GM12878 (cell line): Measurements from ENCODE around the gene ERMARD. TPM values are rescaled to one million over a fixed set of nuclear protein-coding genes. Genes with fewer than 3 reads are reported as not detected.

Experiments
- ATAC-seq: fragments of 200-7000 bp; cut with Tn5 transposase; 3 replicates; pipeline ENCODE4 v1.9.1; 2020; ENCODE audit warnings: mild to moderate bottlenecking, moderate library complexity
- BruUV-seq: library from RNA; stranded (reverse); fragments of 400-500 nt; replicated peaks from 2 replicates; lab custom pipeline; 2021; lab: Mats Ljungman, UMichigan
- CTCF ChIA-PET: fragments of 300-600 bp; sonication (Branson Sonifier 250); formaldehyde crosslinking; extraction: SDS; loops from one replicate; lab custom pipeline; 2021; ENCODE audit warnings: inconsistent platforms; lab: Yijun Ruan, JAX
- POLR2A ChIA-PET: fragments of 350-600 bp; formaldehyde crosslinking; extraction: SDS; loops from one replicate; lab custom pipeline; 2021; ENCODE audit warnings: inconsistent platforms; lab: Charles Lee
- RAD21 ChIA-PET: fragments of 300-600 bp; sonication (Branson Sonifier 250); formaldehyde crosslinking; loops from one replicate; lab custom pipeline; 2023; ENCODE audit warnings: antibody characterized with exemption; ENCODE audit not compliant: unreplicated experiment; lab: Charles Lee
- SMC1A ChIA-PET: fragments of 300-600 bp; sonication (Branson Sonifier 250); formaldehyde crosslinking; loops from one replicate; lab custom pipeline; 2023; ENCODE audit not compliant: unreplicated experiment, uncharacterized antibody; lab: Charles Lee
- DNase-seq: peaks from one replicate; pipeline ENCODE4 v3.0.0-alpha.2; 2011; ENCODE audit warnings: low read depth, low spot score
- FAIRE-seq: peaks from 3 replicates; lab custom pipeline; 2011; peaks lifted over from hg19 to GRCh38; lab: Jason Lieb, UNC
- H2AFZ ChIP-seq: 2 replicates; pipeline ENCODE4 v1.6.0; 2011; ENCODE audit warnings: low read depth, low read length, control low read depth; ENCODE audit not compliant: control insufficient read depth
- H3K27ac ChIP-seq: 2 replicates; pipeline ENCODE4 v1.5.1; 2011; ENCODE audit warnings: control low read depth; ENCODE audit not compliant: control insufficient read depth, insufficient read depth
- H3K27me3 ChIP-seq, 2 experiments: replicated peaks in 1 of 2; 2 replicates each; pipeline versions ENCODE4 v1.6.0 to v1.6.1; 2011; ENCODE audit warnings: low read length in 1 of 2; ENCODE audit not compliant: control insufficient read depth in 2 of 2, insufficient read depth in 2 of 2
- H3K36me3 ChIP-seq, 2 experiments: 2 replicates each; pipeline ENCODE4 v1.5.1; 2011; ENCODE audit warnings: low read length in 1 of 2; ENCODE audit not compliant: control insufficient read depth in 2 of 2, insufficient read depth in 2 of 2
- H3K4me1 ChIP-seq: 2 replicates; pipeline ENCODE4 v1.6.1; 2011; ENCODE audit warnings: mild to moderate bottlenecking, low read length, moderate library complexity, mixed read lengths; ENCODE audit not compliant: control insufficient read depth, insufficient read depth
- H3K4me2 ChIP-seq: 2 replicates; pipeline ENCODE4 v1.6.0; 2011; ENCODE audit warnings: control low read depth; ENCODE audit not compliant: control insufficient read depth, insufficient read depth
- H3K4me3 ChIP-seq: fragments of 200-600 bp; sonication (generic); 2 replicates; pipeline ENCODE4 v1.5.1; 2016
- H3K79me2 ChIP-seq: 2 replicates; pipeline ENCODE4 v1.6.0; 2011; ENCODE audit warnings: low read length; ENCODE audit not compliant: control insufficient read depth, insufficient read depth
- H3K9ac ChIP-seq: 2 replicates; pipeline ENCODE4 v1.8.0; 2011; ENCODE audit warnings: low read length, control low read depth, mixed read lengths; ENCODE audit not compliant: control insufficient read depth, insufficient read depth
- H3K9me3 ChIP-seq: replicated peaks from 3 replicates; pipeline ENCODE4 v1.5.1; 2011; ENCODE audit warnings: mild to moderate bottlenecking, low read length; ENCODE audit not compliant: control insufficient read depth, insufficient read depth
- H4K20me1 ChIP-seq: 2 replicates; pipeline ENCODE4 v1.6.0; 2011; ENCODE audit not compliant: control insufficient read depth, insufficient read depth
- CBX5 ChIP-seq: sonication (generic); IDR thresholded peaks from 2 replicates; pipeline ENCODE4 v1.6.1; 2016; ENCODE audit warnings: low read depth, moderate library complexity, mild to moderate bottlenecking, inconsistent platforms
- CREM ChIP-seq: IDR thresholded peaks from 2 replicates; pipeline ENCODE4 v1.6.1; 2014; ENCODE audit warnings: antibody characterized with exemption, low read depth
- ETV6 ChIP-seq, 2 experiments: fragments of 450-650 bp in 1 of 2; IDR thresholded peaks in 1 of 2; conservative IDR thresholded peaks in 1 of 2; 2 replicates each; pipeline ENCODE4 v1.6.1; 2014; ENCODE audit warnings: antibody characterized with exemption in 1 of 2, borderline replicate concordance in 1 of 2, low read depth in 1 of 2, mild to moderate bottlenecking in 1 of 2, moderate library complexity in 1 of 2
- LARP7 ChIP-seq: fragments of 450-650 bp; IDR thresholded peaks from 2 replicates; pipeline ENCODE4 v1.6.1; 2017; ENCODE audit warnings: mild to moderate bottlenecking
- RBBP5 ChIP-seq: fragments of 200-600 bp; sonication (generic); conservative IDR thresholded peaks from 2 replicates; pipeline ENCODE4 v1.6.1; 2016
- STAT1 ChIP-seq: fragments of 450-650 bp; conservative IDR thresholded peaks from 2 replicates; pipeline ENCODE4 v1.6.1; 2014; ENCODE audit warnings: antibody characterized with exemption, mild to moderate bottlenecking
- TCF3 ChIP-seq: IDR thresholded peaks from 2 replicates; pipeline ENCODE4 v1.6.1; 2012; ENCODE audit warnings: low read depth, mild to moderate bottlenecking, low read length, borderline replicate concordance; ENCODE audit not compliant: insufficient read depth
- ZNF217 ChIP-seq: fragments of 450-650 bp; IDR thresholded peaks from 2 replicates; pipeline ENCODE4 v1.6.1; 2017; ENCODE audit warnings: antibody characterized with exemption, mild to moderate bottlenecking
- ZNF24 ChIP-seq: fragments of 450-650 bp; IDR thresholded peaks from 2 replicates; pipeline ENCODE4 v1.6.1; 2017; ENCODE audit warnings: antibody characterized with exemption, mild to moderate bottlenecking
- WGBS: methylation state at CpG from one replicate; pipeline ENCODE4 v1.1.6; 2016; ENCODE audit warnings: low lambda C conversion rate; ENCODE audit not compliant: insufficient replicate concordance, insufficient coverage; ENCODE audit errors: missing lambda C conversion rate; 5-methylcytosine and 5-hydroxymethylcytosine counted together
- in situ Hi-C: fragments of 300-500 bp; cut with MboI; formaldehyde crosslinking; loops from 9 replicates; pipeline ENCODE4 v1.14.3; 2018; ENCODE audit warnings: mixed read lengths
- intact Hi-C: fragments of 100-400 bp; cut with micrococcal nuclease; formaldehyde crosslinking; loops from one replicate; pipeline ENCODE4 v1.14.2; 2022; ENCODE audit not compliant: unreplicated experiment
- polyA plus RNA-seq, 11 experiments: library from polyadenylated mRNA; depleted of rRNA in 4 of 11; unstranded in 6 of 11; stranded (reverse) in 5 of 11; fragments of >200 nt; fragmentation: Nextera tagmentation in 4 of 11; fragmentation: Illumina TruSeq in 1 of 11; extraction: Ambion mirVana in 4 of 11; extraction: Trizol in 1 of 11; gene quantifications; 1 replicate in 1 of 11; 2 replicates in 10 of 11; pipeline versions ENCODE4 v1.2.1 to v1.2.3, GENCODE V29; 2011 to 2016; ENCODE audit warnings: inconsistent platforms in 2 of 11, missing spikeins in 2 of 11, low read depth in 1 of 11
- total RNA-seq, 4 experiments: library from RNA; depleted of rRNA in 3 of 4; stranded (reverse); fragments of >200 nt in 3 of 4; fragmentation: Illumina TruSeq in 1 of 4; extraction: Trizol in 1 of 4; gene quantifications; 2 replicates each; pipeline versions ENCODE4 v1.2.1 to v1.2.3, GENCODE V29; 2013 to 2021
- TF ChIP-seq, protein P1 (sequence below): fragments of 150-350 bp; IDR thresholded peaks from 2 replicates; pipeline ENCODE4 v1.6.1; 2014; ENCODE audit warnings: mild to moderate bottlenecking, low read depth, low read length
- TF ChIP-seq, protein P2 (sequence below): fragments of 450-650 bp; formaldehyde crosslinking; IDR thresholded peaks from 2 replicates; pipeline ENCODE4 v1.4.0; 2020; ENCODE audit warnings: mild to moderate bottlenecking, moderate library complexity
- TF ChIP-seq, protein P3 (sequence below): IDR thresholded peaks from 2 replicates; pipeline ENCODE4 v1.6.1; 2011; ENCODE audit warnings: borderline replicate concordance, low read depth, mild to moderate bottlenecking, moderate library complexity, mixed read lengths, low read length; ENCODE audit not compliant: insufficient read depth; ENCODE audit errors: extremely low read length
- TF ChIP-seq, protein P4 (sequence below): fragments of 450-650 bp; IDR thresholded peaks from 2 replicates; pipeline ENCODE4 v1.6.1; 2017; ENCODE audit warnings: borderline replicate concordance

ERMARD gene
- total and polyA plus RNA-seq, 10 of the 15 experiments (the other 5 are each of a cell fraction or from before 2014, with no cell fraction given) = 24.4 to 63.3 (median 34.1) TPM

DNA sequence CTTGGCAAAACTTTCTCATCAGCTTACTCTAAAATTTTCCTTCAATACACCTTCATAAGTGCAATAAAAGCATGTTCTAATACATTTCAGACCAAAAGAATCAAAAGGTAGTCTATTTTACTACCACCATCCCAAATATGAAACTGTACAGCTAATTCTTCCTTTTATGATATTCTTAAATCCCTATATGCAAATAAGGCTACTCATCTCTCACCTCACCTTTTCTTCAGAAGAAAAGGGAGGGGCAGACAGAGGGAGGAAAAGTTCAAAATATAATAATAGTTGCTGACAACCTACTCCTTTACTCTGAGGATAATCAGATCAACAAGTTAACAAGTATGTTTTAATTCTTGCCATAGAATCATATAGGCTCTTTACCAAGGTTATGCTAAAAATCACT, 42.1 kb upstream of the ERMARD start (continued):
- no peak for TF ChIP-seq CBX5
- TF ChIP-seq, protein P1, sequence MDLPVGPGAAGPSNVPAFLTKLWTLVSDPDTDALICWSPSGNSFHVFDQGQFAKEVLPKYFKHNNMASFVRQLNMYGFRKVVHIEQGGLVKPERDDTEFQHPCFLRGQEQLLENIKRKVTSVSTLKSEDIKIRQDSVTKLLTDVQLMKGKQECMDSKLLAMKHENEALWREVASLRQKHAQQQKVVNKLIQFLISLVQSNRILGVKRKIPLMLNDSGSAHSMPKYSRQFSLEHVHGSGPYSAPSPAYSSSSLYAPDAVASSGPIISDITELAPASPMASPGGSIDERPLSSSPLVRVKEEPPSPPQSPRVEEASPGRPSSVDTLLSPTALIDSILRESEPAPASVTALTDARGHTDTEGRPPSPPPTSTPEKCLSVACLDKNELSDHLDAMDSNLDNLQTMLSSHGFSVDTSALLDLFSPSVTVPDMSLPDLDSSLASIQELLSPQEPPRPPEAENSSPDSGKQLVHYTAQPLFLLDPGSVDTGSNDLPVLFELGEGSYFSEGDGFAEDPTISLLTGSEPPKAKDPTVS = no peak
- no peak for TF ChIP-seq TCF3
- TF ChIP-seq, protein P2, sequence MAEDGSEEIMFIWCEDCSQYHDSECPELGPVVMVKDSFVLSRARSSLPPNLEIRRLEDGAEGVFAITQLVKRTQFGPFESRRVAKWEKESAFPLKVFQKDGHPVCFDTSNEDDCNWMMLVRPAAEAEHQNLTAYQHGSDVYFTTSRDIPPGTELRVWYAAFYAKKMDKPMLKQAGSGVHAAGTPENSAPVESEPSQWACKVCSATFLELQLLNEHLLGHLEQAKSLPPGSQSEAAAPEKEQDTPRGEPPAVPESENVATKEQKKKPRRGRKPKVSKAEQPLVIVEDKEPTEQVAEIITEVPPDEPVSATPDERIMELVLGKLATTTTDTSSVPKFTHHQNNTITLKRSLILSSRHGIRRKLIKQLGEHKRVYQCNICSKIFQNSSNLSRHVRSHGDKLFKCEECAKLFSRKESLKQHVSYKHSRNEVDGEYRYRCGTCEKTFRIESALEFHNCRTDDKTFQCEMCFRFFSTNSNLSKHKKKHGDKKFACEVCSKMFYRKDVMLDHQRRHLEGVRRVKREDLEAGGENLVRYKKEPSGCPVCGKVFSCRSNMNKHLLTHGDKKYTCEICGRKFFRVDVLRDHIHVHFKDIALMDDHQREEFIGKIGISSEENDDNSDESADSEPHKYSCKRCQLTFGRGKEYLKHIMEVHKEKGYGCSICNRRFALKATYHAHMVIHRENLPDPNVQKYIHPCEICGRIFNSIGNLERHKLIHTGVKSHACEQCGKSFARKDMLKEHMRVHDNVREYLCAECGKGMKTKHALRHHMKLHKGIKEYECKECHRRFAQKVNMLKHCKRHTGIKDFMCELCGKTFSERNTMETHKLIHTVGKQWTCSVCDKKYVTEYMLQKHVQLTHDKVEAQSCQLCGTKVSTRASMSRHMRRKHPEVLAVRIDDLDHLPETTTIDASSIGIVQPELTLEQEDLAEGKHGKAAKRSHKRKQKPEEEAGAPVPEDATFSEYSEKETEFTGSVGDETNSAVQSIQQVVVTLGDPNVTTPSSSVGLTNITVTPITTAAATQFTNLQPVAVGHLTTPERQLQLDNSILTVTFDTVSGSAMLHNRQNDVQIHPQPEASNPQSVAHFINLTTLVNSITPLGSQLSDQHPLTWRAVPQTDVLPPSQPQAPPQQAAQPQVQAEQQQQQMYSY (CRISPR knock-in tag) = no peak

DNA sequence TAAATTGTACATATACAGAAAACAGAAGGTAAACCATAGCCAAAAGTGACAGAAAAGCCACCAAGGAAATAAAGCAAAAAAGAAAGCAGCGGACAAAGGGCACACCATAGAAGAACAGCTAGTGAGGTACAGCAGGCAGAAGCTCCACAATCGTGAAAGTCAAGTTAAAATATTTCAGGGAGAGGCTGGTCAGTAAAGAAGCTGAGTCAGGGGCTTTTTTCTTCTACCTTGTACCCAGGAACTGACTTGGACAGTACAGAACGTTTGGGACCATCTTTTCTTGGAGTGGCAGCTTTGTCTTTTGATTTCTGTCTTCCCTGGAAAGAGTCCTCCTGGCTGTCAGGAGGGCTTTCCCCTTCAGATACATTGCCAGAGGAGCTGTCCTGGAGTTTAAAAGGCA, 41.4 kb upstream of the ERMARD start:
- BruUV-seq = no TSS peak
- TF ChIP-seq, protein P3, sequence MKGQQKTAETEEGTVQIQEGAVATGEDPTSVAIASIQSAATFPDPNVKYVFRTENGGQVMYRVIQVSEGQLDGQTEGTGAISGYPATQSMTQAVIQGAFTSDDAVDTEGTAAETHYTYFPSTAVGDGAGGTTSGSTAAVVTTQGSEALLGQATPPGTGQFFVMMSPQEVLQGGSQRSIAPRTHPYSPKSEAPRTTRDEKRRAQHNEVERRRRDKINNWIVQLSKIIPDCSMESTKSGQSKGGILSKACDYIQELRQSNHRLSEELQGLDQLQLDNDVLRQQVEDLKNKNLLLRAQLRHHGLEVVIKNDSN = no peak
- TF ChIP-seq ETV6 (conservative IDR thresholded peaks at IDR 0.05 in 1 of 2, IDR thresholded peaks at IDR 0.05 in 1 of 2; ENCODE audit: borderline replicate concordance in 1 of 2, low read depth in 1 of 2) (no peak), CREM (no peak), LARP7 (no peak), ZNF217 (no peak), STAT1 (no peak), RBBP5 (no peak), ZNF24 (no peak)
- TF ChIP-seq, protein P4, sequence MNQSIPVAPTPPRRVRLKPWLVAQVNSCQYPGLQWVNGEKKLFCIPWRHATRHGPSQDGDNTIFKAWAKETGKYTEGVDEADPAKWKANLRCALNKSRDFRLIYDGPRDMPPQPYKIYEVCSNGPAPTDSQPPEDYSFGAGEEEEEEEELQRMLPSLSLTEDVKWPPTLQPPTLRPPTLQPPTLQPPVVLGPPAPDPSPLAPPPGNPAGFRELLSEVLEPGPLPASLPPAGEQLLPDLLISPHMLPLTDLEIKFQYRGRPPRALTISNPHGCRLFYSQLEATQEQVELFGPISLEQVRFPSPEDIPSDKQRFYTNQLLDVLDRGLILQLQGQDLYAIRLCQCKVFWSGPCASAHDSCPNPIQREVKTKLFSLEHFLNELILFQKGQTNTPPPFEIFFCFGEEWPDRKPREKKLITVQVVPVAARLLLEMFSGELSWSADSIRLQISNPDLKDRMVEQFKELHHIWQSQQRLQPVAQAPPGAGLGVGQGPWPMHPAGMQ = no peak

More for the DNA sequence above, 41.4 kb upstream of the ERMARD start:
- ChIA-PET RAD21 (interaction anchor here (1.0 kb wide), 1 partner anchor 13 kb away, joined by 3 read pairs; no protein-coding TSS in a partner anchor), SMC1A (interaction anchor here (1.2 to 1.7 kb wide), 3 partner anchors 12 to 42 kb away, joined by 3 to 8 read pairs (median 6); partner anchors contain the start of genes DYNLT2 and ERMARD), CTCF (interaction anchor here (1.2 to 2.5 kb wide), 4 partner anchors 9 to 841 kb away, joined by 3 to 13 read pairs (median 7); no protein-coding TSS in a partner anchor), POLR2A (interaction anchor here (1.1 kb wide), 1 partner anchor 12 kb away, joined by 3 read pairs; no protein-coding TSS in a partner anchor)
- H3K36me3 ChIP-seq = peaks cover 0 to 2% of the 10 kb centered on the region in 2 experiments; a peak in 3 of 4 replicates
- H3K27ac ChIP-seq = no peak overlapping the region
- ATAC-seq = no peak
- H3K9me3 ChIP-seq = no peaks in the 10 kb centered on the region
- WGBS = 65% methylated on average over 3 of the region's 3 CpGs
- intact Hi-C loops (no loop called here), in situ Hi-C loops (no loop called here)
- no peak overlapping the region for H3K4me3 ChIP-seq
- no peaks in the 10 kb centered on the region for H4K20me1 ChIP-seq
- no peak overlapping the region for H2AFZ ChIP-seq
- H3K4me2 ChIP-seq = no peak overlapping the region
- FAIRE-seq = peak; percentile 35
- no peaks in the 10 kb centered on the region for H3K27me3 ChIP-seq
- peaks cover 4% of the 10 kb centered on the region for H3K79me2 ChIP-seq
- DNase-seq = no peak
- H3K9ac ChIP-seq = no peak overlapping the region
- H3K4me1 ChIP-seq = peaks cover 6% of the 10 kb centered on the region; the same call in 1 of the 2 replicates
